ENCODE data around the gene TRIM72. TPM values are rescaled to one million over a fixed set of nuclear protein-coding genes. Genes with fewer than 3 reads are reported as not detected.
"Not testable (repeated sequence)": the region's sequence is repeated elsewhere in the genome, so short reads cannot be mapped to it uniquely, and the experiment has no call there.

Gene TRIM72
- total RNA-seq, 4 donors from 2014 or later, result 76.7 to 101 (median 97.4) TPM

- Histone ChIP-seq H3K4me1 (no peaks in the 10 kb centered on the region), H3K27me3 (peaks cover 0 to 5% (median 2%) of the 10 kb centered on the region in 3 donors), H3K9me3 (no peaks in the 10 kb centered on the region), H3K27ac (no peak overlapping the region), H3K36me3 (no peaks in the 10 kb centered on the region), H3K4me3 (no peak overlapping the region)
- DNase-seq (no peak), ATAC-seq (no peak)
- no peak for TF ChIP-seq POLR2A (IDR thresholded peaks at IDR 0.05)
- TF ChIP-seq, protein P1, sequence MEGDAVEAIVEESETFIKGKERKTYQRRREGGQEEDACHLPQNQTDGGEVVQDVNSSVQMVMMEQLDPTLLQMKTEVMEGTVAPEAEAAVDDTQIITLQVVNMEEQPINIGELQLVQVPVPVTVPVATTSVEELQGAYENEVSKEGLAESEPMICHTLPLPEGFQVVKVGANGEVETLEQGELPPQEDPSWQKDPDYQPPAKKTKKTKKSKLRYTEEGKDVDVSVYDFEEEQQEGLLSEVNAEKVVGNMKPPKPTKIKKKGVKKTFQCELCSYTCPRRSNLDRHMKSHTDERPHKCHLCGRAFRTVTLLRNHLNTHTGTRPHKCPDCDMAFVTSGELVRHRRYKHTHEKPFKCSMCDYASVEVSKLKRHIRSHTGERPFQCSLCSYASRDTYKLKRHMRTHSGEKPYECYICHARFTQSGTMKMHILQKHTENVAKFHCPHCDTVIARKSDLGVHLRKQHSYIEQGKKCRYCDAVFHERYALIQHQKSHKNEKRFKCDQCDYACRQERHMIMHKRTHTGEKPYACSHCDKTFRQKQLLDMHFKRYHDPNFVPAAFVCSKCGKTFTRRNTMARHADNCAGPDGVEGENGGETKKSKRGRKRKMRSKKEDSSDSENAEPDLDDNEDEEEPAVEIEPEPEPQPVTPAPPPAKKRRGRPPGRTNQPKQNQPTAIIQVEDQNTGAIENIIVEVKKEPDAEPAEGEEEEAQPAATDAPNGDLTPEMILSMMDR (IDR thresholded peaks at IDR 0.05 in 4 of 5, conservative IDR thresholded peaks at IDR 0.05 in 1 of 5), result no peak
- in situ Hi-C loops (cut with MboI; ENCODE audit: low sequenced_read_pairs in 4 of 4), result no loop called here
- intact Hi-C loops (cut with DNase I; ENCODE audit: low total_unique reads), result no loop called here
Measured at GRCh38 chr16:31267332-31268032, 53.6 kb downstream of the TRIM72 start.

- no peak overlapping the region for H3K27ac ChIP-seq
- in situ Hi-C loops (cut with MboI; ENCODE audit: low sequenced_read_pairs in 4 of 4) (no loop called here), intact Hi-C loops (cut with DNase I; ENCODE audit: low total_unique reads) (no loop called here)
- ATAC-seq (no peak), DNase-seq (no peak)
- H3K36me3 ChIP-seq, result no peaks in the 10 kb centered on the region
- TF ChIP-seq, protein P1 (IDR thresholded peaks at IDR 0.05 in 4 of 5, conservative IDR thresholded peaks at IDR 0.05 in 1 of 5), result no peak
- no peak for TF ChIP-seq POLR2A (IDR thresholded peaks at IDR 0.05)
- H3K4me1 ChIP-seq, result no peaks in the 10 kb centered on the region
- H3K4me3 ChIP-seq, result no peak overlapping the region
- no peaks in the 10 kb centered on the region for H3K9me3 ChIP-seq
- H3K27me3 ChIP-seq, result peaks cover 0 to 5% (median 2%) of the 10 kb centered on the region in 3 donors
Measured at GRCh38 chr16:31268033-31268365, 54.1 kb downstream of the TRIM72 start.

DNA sequence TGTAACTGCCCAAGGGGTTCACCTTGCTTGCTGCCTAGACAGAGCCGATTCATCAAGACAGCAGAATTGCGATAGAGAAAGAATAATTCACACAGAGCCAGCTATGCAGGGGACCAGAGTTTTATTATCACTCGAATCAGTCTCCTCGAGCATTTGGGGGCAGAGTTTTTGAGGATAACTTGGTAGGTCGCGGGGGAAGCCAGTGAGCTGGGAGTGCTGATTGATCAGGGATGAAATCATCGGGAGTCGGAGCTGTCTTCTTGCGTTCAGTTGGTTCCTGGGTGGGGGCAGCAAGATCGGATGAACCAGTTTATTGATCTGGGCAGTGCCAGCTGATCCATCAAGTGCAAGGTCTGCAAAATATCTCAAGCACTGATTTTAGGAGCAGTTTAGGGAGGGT lies 55.0 kb downstream of the TRIM72 start:
- Histone ChIP-seq H3K4me3 (no peak overlapping the region), H3K9me3 (no peaks in the 10 kb centered on the region), H3K27ac (no peak overlapping the region), H3K4me1 (no peaks in the 10 kb centered on the region), H3K36me3 (no peaks in the 10 kb centered on the region), H3K27me3 (peaks cover 0 to 5% (median 2%) of the 10 kb centered on the region in 3 donors)
- intact Hi-C loops (cut with DNase I; ENCODE audit: low total_unique reads) (no loop called here), in situ Hi-C loops (cut with MboI; ENCODE audit: low sequenced_read_pairs in 4 of 4) (no loop called here)
- TF ChIP-seq, protein P1 (IDR thresholded peaks at IDR 0.05 in 4 of 5, conservative IDR thresholded peaks at IDR 0.05 in 1 of 5), result no peak
- no peak for TF ChIP-seq POLR2A (IDR thresholded peaks at IDR 0.05)
- ATAC-seq, result no peak
- no peak for DNase-seq

DNA sequence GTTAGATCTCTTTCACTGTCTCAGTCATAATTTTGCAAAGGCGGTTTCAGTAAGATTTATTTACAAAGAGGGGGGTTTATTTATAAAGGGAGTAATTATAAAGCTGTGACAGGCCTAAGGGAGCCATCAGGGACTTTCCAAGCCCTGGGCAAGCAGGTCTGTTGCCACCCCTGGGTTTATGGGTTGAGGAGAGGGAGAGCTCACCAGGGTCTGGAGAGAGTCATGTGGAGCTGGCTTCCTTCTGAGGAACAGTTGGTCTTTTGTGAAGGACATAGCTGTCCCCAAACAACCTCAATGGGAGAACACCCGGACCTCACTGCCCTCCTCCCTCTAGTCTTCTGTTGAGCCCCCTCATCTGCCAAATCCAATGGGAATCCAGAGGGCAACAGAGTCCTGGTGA lies 55.6 kb downstream of the TRIM72 start:
- intact Hi-C loops (cut with DNase I; ENCODE audit: low total_unique reads) (no loop called here), in situ Hi-C loops (cut with MboI; ENCODE audit: low sequenced_read_pairs in 4 of 4) (no loop called here)
- no peak for TF ChIP-seq POLR2A (IDR thresholded peaks at IDR 0.05)
- TF ChIP-seq, protein P1 (IDR thresholded peaks at IDR 0.05 in 4 of 5, conservative IDR thresholded peaks at IDR 0.05 in 1 of 5), result no peak
- no peak overlapping the region for H3K27ac ChIP-seq
- ATAC-seq, result no peak
- H3K27me3 ChIP-seq, result peaks cover 0 to 5% (median 2%) of the 10 kb centered on the region in 3 donors
- H3K4me3 ChIP-seq, result no peak overlapping the region
- no peak for DNase-seq
- no peaks in the 10 kb centered on the region for H3K9me3 ChIP-seq
- no peaks in the 10 kb centered on the region for H3K4me1 ChIP-seq
- H3K36me3 ChIP-seq, result no peaks in the 10 kb centered on the region

DNA sequence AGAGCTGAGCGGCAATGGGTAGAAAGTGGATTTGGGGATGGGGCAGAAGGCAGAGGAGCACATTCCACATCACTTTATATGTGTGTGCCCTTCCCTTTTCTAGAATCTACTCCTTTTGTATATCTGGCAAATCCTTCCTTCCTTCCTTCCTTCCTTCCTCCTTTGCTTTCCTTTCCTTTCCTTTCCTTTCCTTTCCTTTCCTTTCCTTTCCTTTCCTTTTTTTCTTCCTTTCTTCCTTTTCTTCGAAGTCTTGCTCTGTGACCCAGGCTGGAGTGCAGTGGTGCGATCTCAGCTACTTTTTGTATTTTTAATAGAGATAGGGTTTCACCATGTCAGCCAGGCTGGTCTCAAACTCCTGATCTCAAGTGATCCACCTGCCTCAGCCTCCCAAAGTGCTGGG lies 56.1 kb downstream of the TRIM72 start:
- H3K36me3 ChIP-seq; H3K9me3 ChIP-seq; H3K4me3 ChIP-seq; ATAC-seq; H3K27ac ChIP-seq; in situ Hi-C loops (cut with MboI; ENCODE audit: low sequenced_read_pairs in 4 of 4); intact Hi-C loops (cut with DNase I; ENCODE audit: low total_unique reads); H3K27me3 ChIP-seq; DNase-seq; H3K4me1 ChIP-seq: not testable (repeated sequence)

All from gastrocnemius medialis (tissue), 4 donors.